Epidermal melanocyte (primary cell): ENCODE measurements around the gene TMEM222.
A peak's percentile ranks its signal among the peaks of the same experiment; 100 is the strongest.

Experiments
- DNase-seq: peaks from one replicate; pipeline ENCODE4 v3.0.0; 2011; ENCODE audit warnings: low spot score; ENCODE audit not compliant: insufficient read length

The TMEM222 gene

GRCh38 chr1:27341525-27342252, 19.7 kb downstream of the TMEM222 start, which contains the start of gene SYTL1:
TSS of gene SYTL1 (plus strand) at chr1:27342022. CDS start at chr1:27345335, 3,313 bp downstream.
- DNase-seq = peak; percentile 50

GRCh38 chr1:27342391-27342777, 20.4 kb downstream of the TMEM222 start:
- DNase-seq = no peak

GRCh38 chr1:27342778-27343638, 21.0 kb downstream of the TMEM222 start:
- DNase-seq = no peak

- DNase-seq = no peak
Observed at GRCh38 chr1:27343639-27344025, 21.7 kb downstream of the TMEM222 start.

GRCh38 chr1:27345272-27345671, 23.3 kb downstream of the TMEM222 start:
- no peak for DNase-seq

- DNase-seq = no peak
Observed at GRCh38 chr1:27346357-27346756, 24.4 kb downstream of the TMEM222 start.

- DNase-seq = no peak
Observed at GRCh38 chr1:27346991-27347624, 25.1 kb downstream of the TMEM222 start.

GRCh38 chr1:27348861-27349783, 27.2 kb downstream of the TMEM222 start:
- DNase-seq = no peak

GRCh38 chr1:27349784-27350662, 28.1 kb downstream of the TMEM222 start:
- peak; percentile 78 for DNase-seq

GRCh38 chr1:27350663-27351540, 28.9 kb downstream of the TMEM222 start:
- no peak for DNase-seq

GRCh38 chr1:27351541-27352107, 29.7 kb downstream of the TMEM222 start:
- DNase-seq = no peak

GRCh38 chr1:27353166-27353565, 31.2 kb downstream of the TMEM222 start:
- no peak for DNase-seq

- no peak for DNase-seq
Observed at GRCh38 chr1:27353629-27354028, 31.7 kb downstream of the TMEM222 start.

- DNase-seq = no peak
Observed at GRCh38 chr1:27355683-27356082, 33.7 kb downstream of the TMEM222 start.

GRCh38 chr1:27356277-27356618, 34.3 kb downstream of the TMEM222 start:
- DNase-seq = no peak

GRCh38 chr1:27356619-27357280, 34.8 kb downstream of the TMEM222 start:
- DNase-seq = no peak

GRCh38 chr1:27357281-27358037, 35.5 kb downstream of the TMEM222 start:
- DNase-seq = peak; percentile 86
